ENCODE results near the gene RASGRF1. TPM values are rescaled to one million over a fixed set of nuclear protein-coding genes. Genes with fewer than 3 reads are reported as not detected.

RASGRF1 gene
- total and polyA plus RNA-seq, 2 donors (not counting 1 experiment from before 2014, with no cell fraction given), result 0.09 TPM; not detected in 1

- DNase-seq (ENCODE audit: low read depth in 2 of 2), result no peak
- H3K4me1 ChIP-seq (ENCODE audit: control insufficient read depth, extremely low read depth, insufficient read depth, low read length), result no peaks in the 10 kb centered on the region
Measured at GRCh38 chr15:79099692-79100091, 9.1 kb upstream of the RASGRF1 start.

GRCh38 chr15:79094611-79095021 lies 4.0 kb upstream of the RASGRF1 start:
- H3K9me3 ChIP-seq (ENCODE audit: control insufficient read depth, insufficient read depth, low read depth, low read length), result no peaks in the 10 kb centered on the region
- peaks cover 9% of the 10 kb centered on the region for H3K27me3 ChIP-seq (ENCODE audit: control insufficient read depth, insufficient read depth, low read length)
- no peaks in the 10 kb centered on the region for H3K4me1 ChIP-seq (ENCODE audit: control insufficient read depth, extremely low read depth, insufficient read depth, low read length)
- no peak for TF ChIP-seq EZH2 (IDR thresholded peaks at IDR 0.05; ENCODE audit: low read length, missing control alignments)
- no peak for TF ChIP-seq CTCF (conservative IDR thresholded peaks at IDR 0.05 in 1 of 2, IDR thresholded peaks at IDR 0.05 in 1 of 2; ENCODE audit: low read depth in 1 of 2, low read length in 2 of 2)
- H3K27ac ChIP-seq (ENCODE audit: insufficient read depth, low read length), result no peak overlapping the region
- no peaks in the 10 kb centered on the region for H3K36me3 ChIP-seq (ENCODE audit: control insufficient read depth, insufficient read depth, low read length)
- no peak overlapping the region for H3K4me2 ChIP-seq (ENCODE audit: extremely low read depth, insufficient read depth, low read length)
- no peak overlapping the region for H3K9ac ChIP-seq (ENCODE audit: insufficient read depth, low read length)
- no peaks in the 10 kb centered on the region for H3K79me2 ChIP-seq (ENCODE audit: control insufficient read depth, insufficient read depth, low read length)
- no peak overlapping the region for H2AFZ ChIP-seq (ENCODE audit: low read length)
- no peak overlapping the region for H3K4me3 ChIP-seq (replicated peaks in 1 of 4; ENCODE audit: control extremely low read depth in 1 of 4, insufficient read depth in 1 of 4, low read depth in 3 of 4, low read length in 4 of 4)
- no peak for DNase-seq (ENCODE audit: low read depth in 2 of 2)
- H4K20me1 ChIP-seq (ENCODE audit: control insufficient read depth, extremely low read depth, insufficient read depth, low read length), result no peaks in the 10 kb centered on the region

More at GRCh38 chr15:79099692-79100091, 9.1 kb upstream of the RASGRF1 start:
- no peak overlapping the region for H3K27ac ChIP-seq (ENCODE audit: insufficient read depth, low read length)
- no peaks in the 10 kb centered on the region for H4K20me1 ChIP-seq (ENCODE audit: control insufficient read depth, extremely low read depth, insufficient read depth, low read length)
- H3K9ac ChIP-seq (ENCODE audit: insufficient read depth, low read length), result no peak overlapping the region
- no peak overlapping the region for H3K4me2 ChIP-seq (ENCODE audit: extremely low read depth, insufficient read depth, low read length)
- H3K9me3 ChIP-seq (ENCODE audit: control insufficient read depth, insufficient read depth, low read depth, low read length), result no peaks in the 10 kb centered on the region
- TF ChIP-seq CTCF (conservative IDR thresholded peaks at IDR 0.05 in 1 of 2, IDR thresholded peaks at IDR 0.05 in 1 of 2; ENCODE audit: low read depth in 1 of 2, low read length in 2 of 2) (no peak), EZH2 (IDR thresholded peaks at IDR 0.05; ENCODE audit: low read length, missing control alignments) (no peak)
- no peaks in the 10 kb centered on the region for H3K36me3 ChIP-seq (ENCODE audit: control insufficient read depth, insufficient read depth, low read length)
- no peak overlapping the region for H3K4me3 ChIP-seq (replicated peaks in 1 of 4; ENCODE audit: control extremely low read depth in 1 of 4, insufficient read depth in 1 of 4, low read depth in 3 of 4, low read length in 4 of 4)
- H3K27me3 ChIP-seq (ENCODE audit: control insufficient read depth, insufficient read depth, low read length), result no peaks in the 10 kb centered on the region
- no peak overlapping the region for H2AFZ ChIP-seq (ENCODE audit: low read length)
- no peaks in the 10 kb centered on the region for H3K79me2 ChIP-seq (ENCODE audit: control insufficient read depth, insufficient read depth, low read length)

- no peak for TF ChIP-seq CTCF (conservative IDR thresholded peaks at IDR 0.05 in 1 of 2, IDR thresholded peaks at IDR 0.05 in 1 of 2; ENCODE audit: low read depth in 1 of 2, low read length in 2 of 2)
- TF ChIP-seq EZH2 (IDR thresholded peaks at IDR 0.05; ENCODE audit: low read length, missing control alignments), result no peak
- Histone ChIP-seq H2AFZ (ENCODE audit: low read length) (no peak overlapping the region), H4K20me1 (ENCODE audit: control insufficient read depth, extremely low read depth, insufficient read depth, low read length) (no peaks in the 10 kb centered on the region), H3K27ac (ENCODE audit: insufficient read depth, low read length) (no peak overlapping the region), H3K4me1 (ENCODE audit: control insufficient read depth, extremely low read depth, insufficient read depth, low read length) (no peaks in the 10 kb centered on the region), H3K4me3 (replicated peaks in 1 of 4; ENCODE audit: control extremely low read depth in 1 of 4, insufficient read depth in 1 of 4, low read depth in 3 of 4, low read length in 4 of 4) (no peak overlapping the region), H3K27me3 (ENCODE audit: control insufficient read depth, insufficient read depth, low read length) (peaks cover 11% of the 10 kb centered on the region), H3K9me3 (ENCODE audit: control insufficient read depth, insufficient read depth, low read depth, low read length) (no peaks in the 10 kb centered on the region), H3K36me3 (ENCODE audit: control insufficient read depth, insufficient read depth, low read length) (no peaks in the 10 kb centered on the region), H3K9ac (ENCODE audit: insufficient read depth, low read length) (no peak overlapping the region), H3K4me2 (ENCODE audit: extremely low read depth, insufficient read depth, low read length) (no peak overlapping the region), H3K79me2 (ENCODE audit: control insufficient read depth, insufficient read depth, low read length) (no peaks in the 10 kb centered on the region)
- DNase-seq (ENCODE audit: low read depth in 2 of 2), result no peak
Measured at GRCh38 chr15:79093352-79093935, 2.9 kb upstream of the RASGRF1 start.
